GM12878 (cell line): Measurements from ENCODE around the gene CZIB. TPM values are rescaled to one million over a fixed set of nuclear protein-coding genes. Genes with fewer than 3 reads are reported as not detected.

Experiments
- JUNB ChIP-seq: IDR thresholded peaks from 2 replicates; pipeline ENCODE4 v1.6.1; 2016; ENCODE audit warnings: antibody characterized with exemption, mild to moderate bottlenecking
- MEF2B ChIP-seq: fragments of 450-650 bp; IDR thresholded peaks from 2 replicates; pipeline ENCODE4 v1.6.1; 2018; ENCODE audit warnings: mild to moderate bottlenecking, moderate library complexity; ENCODE audit not compliant: partially characterized antibody, poor library complexity, severe bottlenecking
- NFYA ChIP-seq: IDR thresholded peaks from 2 replicates; pipeline ENCODE4 v1.6.1; 2011; ENCODE audit warnings: low read depth, mild to moderate bottlenecking, low read length, improper control_type of control experiment, borderline replicate concordance
- NFYB ChIP-seq: IDR thresholded peaks from 2 replicates; pipeline ENCODE4 v1.6.1; 2011; ENCODE audit warnings: low read depth, mild to moderate bottlenecking, low read length, improper control_type of control experiment, moderate library complexity; ENCODE audit not compliant: insufficient read depth
- NKRF ChIP-seq: fragments of 450-650 bp; conservative IDR thresholded peaks from 2 replicates; pipeline ENCODE4 v1.6.1; 2017; ENCODE audit warnings: mild to moderate bottlenecking, moderate library complexity
- NR2C1 ChIP-seq: fragments of 450-650 bp; IDR thresholded peaks from 2 replicates; pipeline ENCODE4 v1.6.1; 2017; ENCODE audit warnings: antibody characterized with exemption, mild to moderate bottlenecking, moderate library complexity
- POLR2AphosphoS5 ChIP-seq: IDR thresholded peaks from 2 replicates; pipeline ENCODE4 v1.6.1; 2011; ENCODE audit warnings: mild to moderate bottlenecking, low read length, inconsistent platforms
- RUNX3 ChIP-seq: IDR thresholded peaks from 2 replicates; pipeline ENCODE4 v1.6.1; 2012; ENCODE audit warnings: low read length, inconsistent platforms
- SREBF2 ChIP-seq: IDR thresholded peaks from 2 replicates; pipeline ENCODE4 v1.6.1; 2012; ENCODE audit warnings: mild to moderate bottlenecking, low read length
- TAF1 ChIP-seq: IDR thresholded peaks from 2 replicates; pipeline ENCODE4 v1.6.1; 2011; ENCODE audit warnings: mild to moderate bottlenecking, low read depth, low read length, borderline replicate concordance
- YBX1 ChIP-seq: fragments of 450-650 bp; IDR thresholded peaks from 2 replicates; pipeline ENCODE4 v1.6.1; 2016; ENCODE audit warnings: antibody characterized with exemption
- ZBTB4 ChIP-seq: fragments of 450-650 bp; formaldehyde crosslinking; IDR thresholded peaks from 2 replicates; pipeline ENCODE4 v1.4.0; 2022; ENCODE audit warnings: mild to moderate bottlenecking, moderate library complexity
- ZNF24 ChIP-seq: fragments of 450-650 bp; IDR thresholded peaks from 2 replicates; pipeline ENCODE4 v1.6.1; 2017; ENCODE audit warnings: antibody characterized with exemption, mild to moderate bottlenecking
- polyA plus RNA-seq, 11 experiments: library from polyadenylated mRNA; depleted of rRNA in 4 of 11; unstranded in 6 of 11; stranded (reverse) in 5 of 11; fragments of >200 nt; fragmentation: Nextera tagmentation in 4 of 11; fragmentation: Illumina TruSeq in 1 of 11; extraction: Ambion mirVana in 4 of 11; extraction: Trizol in 1 of 11; gene quantifications; 1 replicate in 1 of 11; 2 replicates in 10 of 11; pipeline versions ENCODE4 v1.2.1 to v1.2.3, GENCODE V29; 2011 to 2016; ENCODE audit warnings: inconsistent platforms in 2 of 11, missing spikeins in 2 of 11, low read depth in 1 of 11
- total RNA-seq, 4 experiments: library from RNA; depleted of rRNA in 3 of 4; stranded (reverse); fragments of >200 nt in 3 of 4; fragmentation: Illumina TruSeq in 1 of 4; extraction: Trizol in 1 of 4; gene quantifications; 2 replicates each; pipeline versions ENCODE4 v1.2.1 to v1.2.3, GENCODE V29; 2013 to 2021
- TF ChIP-seq, protein P1 (sequence below): fragments of 450-650 bp; IDR thresholded peaks from 2 replicates; pipeline ENCODE4 v1.6.1; 2017; ENCODE audit warnings: mild to moderate bottlenecking, moderate library complexity
- TF ChIP-seq, protein P2 (sequence below): fragments of 450-650 bp; IDR thresholded peaks from 2 replicates; pipeline ENCODE4 v1.6.1; 2017; ENCODE audit warnings: mild to moderate bottlenecking
- TF ChIP-seq, protein P3 (sequence below): IDR thresholded peaks from 2 replicates; pipeline ENCODE4 v1.6.1; 2011; ENCODE audit warnings: mild to moderate bottlenecking, low read depth, low read length, moderate library complexity; ENCODE audit not compliant: insufficient replicate concordance

Gene CZIB
- total and polyA plus RNA-seq, 10 of the 15 experiments (the other 5 are each of a cell fraction or from before 2014, with no cell fraction given), result 36.1 to 68.3 (median 50.4) TPM

- TF ChIP-seq, protein P1, sequence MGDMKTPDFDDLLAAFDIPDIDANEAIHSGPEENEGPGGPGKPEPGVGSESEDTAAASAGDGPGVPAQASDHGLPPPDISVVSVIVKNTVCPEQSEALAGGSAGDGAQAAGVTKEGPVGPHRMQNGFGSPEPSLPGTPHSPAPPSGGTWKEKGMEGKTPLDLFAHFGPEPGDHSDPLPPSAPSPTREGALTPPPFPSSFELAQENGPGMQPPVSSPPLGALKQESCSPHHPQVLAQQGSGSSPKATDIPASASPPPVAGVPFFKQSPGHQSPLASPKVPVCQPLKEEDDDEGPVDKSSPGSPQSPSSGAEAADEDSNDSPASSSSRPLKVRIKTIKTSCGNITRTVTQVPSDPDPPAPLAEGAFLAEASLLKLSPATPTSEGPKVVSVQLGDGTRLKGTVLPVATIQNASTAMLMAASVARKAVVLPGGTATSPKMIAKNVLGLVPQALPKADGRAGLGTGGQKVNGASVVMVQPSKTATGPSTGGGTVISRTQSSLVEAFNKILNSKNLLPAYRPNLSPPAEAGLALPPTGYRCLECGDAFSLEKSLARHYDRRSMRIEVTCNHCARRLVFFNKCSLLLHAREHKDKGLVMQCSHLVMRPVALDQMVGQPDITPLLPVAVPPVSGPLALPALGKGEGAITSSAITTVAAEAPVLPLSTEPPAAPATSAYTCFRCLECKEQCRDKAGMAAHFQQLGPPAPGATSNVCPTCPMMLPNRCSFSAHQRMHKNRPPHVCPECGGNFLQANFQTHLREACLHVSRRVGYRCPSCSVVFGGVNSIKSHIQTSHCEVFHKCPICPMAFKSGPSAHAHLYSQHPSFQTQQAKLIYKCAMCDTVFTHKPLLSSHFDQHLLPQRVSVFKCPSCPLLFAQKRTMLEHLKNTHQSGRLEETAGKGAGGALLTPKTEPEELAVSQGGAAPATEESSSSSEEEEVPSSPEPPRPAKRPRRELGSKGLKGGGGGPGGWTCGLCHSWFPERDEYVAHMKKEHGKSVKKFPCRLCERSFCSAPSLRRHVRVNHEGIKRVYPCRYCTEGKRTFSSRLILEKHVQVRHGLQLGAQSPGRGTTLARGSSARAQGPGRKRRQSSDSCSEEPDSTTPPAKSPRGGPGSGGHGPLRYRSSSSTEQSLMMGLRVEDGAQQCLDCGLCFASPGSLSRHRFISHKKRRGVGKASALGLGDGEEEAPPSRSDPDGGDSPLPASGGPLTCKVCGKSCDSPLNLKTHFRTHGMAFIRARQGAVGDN, result peak; percentile 85
- TF ChIP-seq ZBTB4 (CRISPR knock-in tag) (no peak), ZNF24 (no peak), YBX1 (no peak), SREBF2 (no peak), MEF2B (no peak), JUNB (no peak), TAF1 (peak; percentile 90), RUNX3 (peak; percentile 57; the same call in 1 of the 2 replicates), NR2C1 (no peak), POLR2AphosphoS5 (peak; percentile 95), NFYB (no peak), NFYA (no peak), NKRF (peak; percentile 91)
- TF ChIP-seq, protein P2, sequence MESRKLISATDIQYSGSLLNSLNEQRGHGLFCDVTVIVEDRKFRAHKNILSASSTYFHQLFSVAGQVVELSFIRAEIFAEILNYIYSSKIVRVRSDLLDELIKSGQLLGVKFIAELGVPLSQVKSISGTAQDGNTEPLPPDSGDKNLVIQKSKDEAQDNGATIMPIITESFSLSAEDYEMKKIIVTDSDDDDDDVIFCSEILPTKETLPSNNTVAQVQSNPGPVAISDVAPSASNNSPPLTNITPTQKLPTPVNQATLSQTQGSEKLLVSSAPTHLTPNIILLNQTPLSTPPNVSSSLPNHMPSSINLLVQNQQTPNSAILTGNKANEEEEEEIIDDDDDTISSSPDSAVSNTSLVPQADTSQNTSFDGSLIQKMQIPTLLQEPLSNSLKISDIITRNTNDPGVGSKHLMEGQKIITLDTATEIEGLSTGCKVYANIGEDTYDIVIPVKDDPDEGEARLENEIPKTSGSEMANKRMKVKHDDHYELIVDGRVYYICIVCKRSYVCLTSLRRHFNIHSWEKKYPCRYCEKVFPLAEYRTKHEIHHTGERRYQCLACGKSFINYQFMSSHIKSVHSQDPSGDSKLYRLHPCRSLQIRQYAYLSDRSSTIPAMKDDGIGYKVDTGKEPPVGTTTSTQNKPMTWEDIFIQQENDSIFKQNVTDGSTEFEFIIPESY, result no peak
- TF ChIP-seq, protein P3, sequence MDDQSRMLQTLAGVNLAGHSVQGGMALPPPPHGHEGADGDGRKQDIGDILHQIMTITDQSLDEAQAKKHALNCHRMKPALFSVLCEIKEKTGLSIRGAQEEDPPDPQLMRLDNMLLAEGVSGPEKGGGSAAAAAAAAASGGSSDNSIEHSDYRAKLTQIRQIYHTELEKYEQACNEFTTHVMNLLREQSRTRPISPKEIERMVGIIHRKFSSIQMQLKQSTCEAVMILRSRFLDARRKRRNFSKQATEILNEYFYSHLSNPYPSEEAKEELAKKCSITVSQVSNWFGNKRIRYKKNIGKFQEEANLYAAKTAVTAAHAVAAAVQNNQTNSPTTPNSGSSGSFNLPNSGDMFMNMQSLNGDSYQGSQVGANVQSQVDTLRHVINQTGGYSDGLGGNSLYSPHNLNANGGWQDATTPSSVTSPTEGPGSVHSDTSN, result peak; percentile 22
These were observed 23.7 kb downstream of the CZIB start, which contains the start of gene CPT2 (continued) for GRCh38 chr1:53196485-53197290.
